NB4 (cell line): ENCODE results near the gene LAMTOR2.

ENCODE experiments used
- MAX ChIP-seq: IDR thresholded peaks from 2 replicates; pipeline ENCODE4 v1.6.1; 2011; ENCODE audit warnings: low read depth, low read length
- MYC ChIP-seq: IDR thresholded peaks from 2 replicates; pipeline ENCODE4 v1.6.1; 2011; ENCODE audit warnings: low read depth, low read length
- POLR2A ChIP-seq: IDR thresholded peaks from 2 replicates; pipeline ENCODE4 v1.6.1; 2011; ENCODE audit warnings: mild to moderate bottlenecking; ENCODE audit not compliant: insufficient read length; ENCODE audit errors: extremely low read depth
- TF ChIP-seq, protein P1 (sequence below): IDR thresholded peaks from one replicate; pipeline ENCODE4 v1.5.1; 2012; ENCODE audit warnings: low read depth, low read length

DNA sequence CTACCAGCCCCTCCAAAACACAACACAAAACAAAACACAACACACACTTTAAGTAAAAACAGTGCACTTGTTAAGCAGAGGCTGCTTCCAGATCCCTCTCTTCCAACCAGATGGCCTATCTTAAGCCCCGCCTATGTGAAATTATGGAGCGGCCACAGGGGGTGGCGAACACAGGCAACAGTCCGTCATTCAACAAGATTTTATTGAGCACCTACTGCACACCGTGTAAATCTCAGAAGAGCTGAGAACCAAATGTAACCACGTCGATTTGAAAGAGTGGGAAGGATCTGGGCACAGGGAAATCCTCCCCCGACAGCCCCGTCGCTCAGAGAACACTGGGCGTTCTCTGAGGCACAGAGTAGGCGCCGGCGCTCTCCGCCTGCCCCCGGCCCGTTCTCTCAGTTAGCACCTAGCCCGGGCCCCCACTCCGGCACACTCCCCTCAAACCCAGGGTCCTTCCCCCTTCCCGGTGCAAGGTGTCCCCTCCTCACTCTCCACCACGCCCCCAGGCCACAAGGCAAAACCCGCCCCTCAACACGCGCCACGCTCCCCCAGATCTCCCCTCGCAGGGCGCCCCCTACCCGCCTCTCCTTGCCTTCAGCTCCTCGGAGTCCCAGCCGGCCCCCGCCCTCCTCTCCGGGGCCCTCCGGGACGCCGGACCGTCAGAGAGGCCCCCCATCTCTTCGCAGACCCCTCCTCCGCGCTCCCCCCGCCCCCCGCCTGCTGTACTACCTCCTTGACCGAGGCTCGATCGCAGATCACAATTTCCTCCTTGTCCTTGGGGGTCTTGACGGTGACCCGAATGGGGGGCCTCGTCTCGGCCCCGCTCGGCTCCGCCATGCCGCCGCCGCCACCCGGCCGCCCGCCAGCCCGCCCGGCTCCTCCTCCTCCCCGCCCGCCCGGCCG, 1.5 kb upstream of the LAMTOR2 start:
- TF ChIP-seq, protein P1, sequence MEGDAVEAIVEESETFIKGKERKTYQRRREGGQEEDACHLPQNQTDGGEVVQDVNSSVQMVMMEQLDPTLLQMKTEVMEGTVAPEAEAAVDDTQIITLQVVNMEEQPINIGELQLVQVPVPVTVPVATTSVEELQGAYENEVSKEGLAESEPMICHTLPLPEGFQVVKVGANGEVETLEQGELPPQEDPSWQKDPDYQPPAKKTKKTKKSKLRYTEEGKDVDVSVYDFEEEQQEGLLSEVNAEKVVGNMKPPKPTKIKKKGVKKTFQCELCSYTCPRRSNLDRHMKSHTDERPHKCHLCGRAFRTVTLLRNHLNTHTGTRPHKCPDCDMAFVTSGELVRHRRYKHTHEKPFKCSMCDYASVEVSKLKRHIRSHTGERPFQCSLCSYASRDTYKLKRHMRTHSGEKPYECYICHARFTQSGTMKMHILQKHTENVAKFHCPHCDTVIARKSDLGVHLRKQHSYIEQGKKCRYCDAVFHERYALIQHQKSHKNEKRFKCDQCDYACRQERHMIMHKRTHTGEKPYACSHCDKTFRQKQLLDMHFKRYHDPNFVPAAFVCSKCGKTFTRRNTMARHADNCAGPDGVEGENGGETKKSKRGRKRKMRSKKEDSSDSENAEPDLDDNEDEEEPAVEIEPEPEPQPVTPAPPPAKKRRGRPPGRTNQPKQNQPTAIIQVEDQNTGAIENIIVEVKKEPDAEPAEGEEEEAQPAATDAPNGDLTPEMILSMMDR, result peak; percentile 28
- TF ChIP-seq POLR2A, result no peak
- TF ChIP-seq MAX, result peak; percentile 50
- TF ChIP-seq MYC, result peak; percentile 74
